GM19043 (cell line): ENCODE measurements around the gene RRP1.

Experiments
- ATAC-seq: cut with Tn5 transposase; IDR thresholded peaks from one replicate; pipeline ENCODE4 v1.9.1; 2021; ENCODE audit warnings: low read depth; ENCODE audit not compliant: unreplicated experiment

Gene RRP1

DNA sequence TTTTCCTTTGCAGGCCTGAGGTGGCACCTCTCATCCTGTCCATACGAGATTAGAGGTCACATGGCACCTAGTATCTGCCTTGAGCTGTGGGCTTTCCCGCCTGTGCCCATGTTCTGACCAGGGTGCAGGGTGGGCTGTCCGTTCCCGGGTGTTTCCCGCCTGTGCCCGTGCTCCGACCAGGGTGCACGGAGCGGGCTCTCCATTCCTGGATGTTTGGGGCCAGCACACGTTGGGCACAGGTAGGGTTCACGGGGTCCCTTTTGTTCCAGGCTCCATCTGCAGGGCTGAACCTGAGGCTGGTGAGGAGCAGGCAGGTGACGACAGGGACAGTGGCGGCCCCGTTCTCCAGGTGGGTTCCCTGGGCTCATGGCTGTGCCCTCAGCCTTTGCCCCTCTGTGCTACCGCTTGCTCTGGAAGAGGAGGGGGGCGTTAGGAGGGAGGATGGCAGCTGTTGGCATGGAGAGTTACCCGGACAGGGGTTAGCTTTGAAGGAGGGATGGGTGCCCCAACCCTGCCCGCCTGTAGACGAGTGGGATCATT, 10.0 kb downstream of the RRP1 start:
- ATAC-seq: no peak

DNA sequence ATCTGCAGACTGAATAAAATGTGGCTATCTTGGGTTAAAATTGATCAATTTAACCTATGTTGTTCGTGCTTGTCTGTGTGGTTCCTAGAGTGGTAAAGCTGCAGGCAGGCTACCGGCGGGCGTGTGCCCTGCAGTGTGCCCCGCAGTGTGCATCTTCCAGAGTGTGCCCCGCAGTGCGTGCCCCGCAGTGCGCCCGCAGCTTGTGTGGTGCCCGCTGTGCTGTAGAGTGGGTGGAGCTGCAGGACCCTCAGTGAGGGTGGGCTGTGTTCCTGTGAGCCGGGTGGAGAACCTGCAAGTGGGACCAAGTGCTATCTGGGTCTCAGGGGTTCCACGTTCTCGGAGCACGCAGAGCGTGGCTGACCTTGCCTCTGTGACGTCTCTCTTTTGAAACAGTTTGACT, 10.7 kb downstream of the RRP1 start:
- ATAC-seq: no peak

DNA sequence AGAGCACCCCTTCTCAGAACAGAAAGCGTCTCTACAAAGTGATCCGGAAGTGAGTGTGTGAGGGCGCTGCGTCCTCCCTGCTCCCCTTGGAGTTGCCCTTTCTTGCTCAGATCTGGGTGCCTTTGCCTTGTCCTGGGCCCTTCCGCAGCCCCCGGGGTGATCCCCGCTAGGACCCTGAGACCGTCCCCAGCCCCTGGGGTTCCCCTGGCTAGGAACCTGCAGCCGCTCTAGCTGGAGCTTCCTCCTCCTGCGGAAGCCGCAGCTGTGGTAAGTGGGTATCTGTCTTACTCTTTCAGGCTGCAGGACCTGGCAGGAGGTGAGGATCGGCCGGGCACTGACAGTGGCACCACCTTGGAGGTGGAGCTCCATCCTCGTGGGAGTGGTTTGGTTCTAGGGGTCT, 11.2 kb downstream of the RRP1 start:
- ATAC-seq: no peak

DNA sequence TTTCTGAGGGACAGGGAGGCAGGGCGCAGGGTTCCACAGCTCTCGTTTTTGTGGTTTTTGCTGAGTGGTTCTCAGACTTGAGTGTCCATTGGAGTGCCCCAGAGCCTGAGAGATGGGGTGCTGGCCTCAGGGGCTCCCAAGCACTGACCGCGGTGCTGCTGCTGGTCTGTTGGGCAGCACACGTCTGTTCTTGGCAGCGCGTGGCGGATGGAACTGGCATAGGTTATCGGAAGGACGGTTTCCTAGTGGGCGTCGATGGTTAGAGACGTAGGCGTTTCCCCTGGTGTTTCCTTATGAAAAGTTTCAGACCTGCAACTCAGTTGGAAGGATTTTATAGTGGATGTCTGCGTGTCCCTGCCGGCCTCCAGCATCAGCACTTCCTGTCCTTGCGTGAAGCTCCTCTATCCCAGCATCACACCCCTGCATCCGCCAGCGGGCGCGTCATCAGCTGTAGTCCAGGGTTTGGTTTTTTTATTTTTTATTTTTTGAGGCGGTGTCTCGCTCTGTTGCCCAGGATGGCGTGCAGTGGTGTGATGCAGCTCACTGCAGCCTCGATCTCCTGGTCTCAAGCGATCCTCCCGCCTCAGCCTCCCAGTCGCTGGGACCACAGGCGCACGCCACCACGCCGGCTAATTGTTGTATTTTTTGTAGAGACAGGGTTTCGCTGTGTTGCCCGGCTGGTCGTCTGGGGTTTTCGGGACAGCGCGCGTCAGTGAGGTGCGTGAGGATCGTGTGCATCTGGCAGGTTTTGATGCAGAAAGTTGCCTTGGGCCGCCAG, 11.8 kb downstream of the RRP1 start:
- no peak for ATAC-seq

DNA sequence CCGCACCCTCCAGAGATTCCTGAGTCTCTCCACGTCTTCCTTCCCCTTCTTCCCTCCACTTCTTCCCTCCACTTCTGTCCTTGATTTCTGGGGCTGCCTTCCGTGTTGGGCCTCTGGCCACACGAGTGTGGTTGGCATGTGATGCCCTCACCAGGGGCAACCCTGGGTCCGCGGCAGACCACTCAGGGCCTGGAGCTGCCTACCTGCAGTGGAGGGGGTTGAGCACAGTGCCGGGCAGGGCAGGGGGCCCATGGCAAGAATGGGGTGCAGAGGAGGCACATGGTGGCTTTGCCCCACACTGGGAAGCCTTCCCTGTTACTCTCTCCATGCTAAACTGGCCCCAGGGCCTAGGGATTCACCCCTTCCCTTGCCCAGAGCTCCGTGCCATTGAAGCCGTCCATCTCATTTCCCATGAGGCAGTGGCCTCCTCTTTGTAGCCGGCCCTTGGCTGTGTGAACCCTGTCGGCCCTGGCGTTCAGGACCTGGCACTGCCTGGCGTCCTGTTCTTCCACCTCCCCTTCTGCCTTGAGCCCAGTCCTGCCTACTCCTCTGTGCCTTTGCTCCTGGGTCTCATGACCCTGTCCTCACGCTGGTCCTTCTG, 13.4 kb downstream of the RRP1 start:
- no peak for ATAC-seq

DNA sequence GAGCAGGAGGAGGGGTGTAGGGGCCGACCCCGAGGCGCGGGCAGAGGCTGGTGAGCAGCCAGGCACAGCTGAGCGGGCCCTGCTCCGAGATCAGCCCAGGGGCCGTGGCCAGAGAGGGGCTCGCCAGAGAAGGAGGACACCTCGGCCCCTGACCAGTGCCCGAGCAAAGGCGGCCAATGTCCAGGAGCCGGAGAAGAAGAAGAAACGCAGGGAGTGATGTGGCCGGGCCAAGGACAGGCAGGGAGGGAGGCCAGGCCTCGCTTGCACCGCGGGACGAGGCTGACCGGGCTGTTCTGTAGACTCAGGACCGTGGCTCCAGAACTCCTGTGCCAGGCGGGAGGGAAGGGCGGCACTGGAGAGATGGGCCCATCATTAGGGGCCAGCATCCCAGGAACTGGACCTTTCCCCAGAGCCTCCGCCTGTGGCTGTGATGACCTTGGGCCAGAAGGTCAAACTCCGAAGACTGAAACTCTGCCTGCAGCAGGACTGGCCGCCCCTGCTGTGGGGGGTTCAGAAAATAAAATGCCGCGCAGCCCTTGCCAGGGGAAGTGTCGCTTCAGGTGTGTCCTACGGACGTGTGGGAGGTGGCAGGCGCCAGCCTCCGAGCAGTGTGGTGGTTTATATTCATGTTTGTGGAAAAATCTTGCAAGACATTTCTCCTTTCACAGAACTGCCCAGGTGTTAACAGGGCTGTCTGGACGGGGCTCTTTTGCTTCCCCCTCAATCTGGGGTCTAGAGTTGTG, 14.4 kb downstream of the RRP1 start:
- no peak for ATAC-seq

DNA sequence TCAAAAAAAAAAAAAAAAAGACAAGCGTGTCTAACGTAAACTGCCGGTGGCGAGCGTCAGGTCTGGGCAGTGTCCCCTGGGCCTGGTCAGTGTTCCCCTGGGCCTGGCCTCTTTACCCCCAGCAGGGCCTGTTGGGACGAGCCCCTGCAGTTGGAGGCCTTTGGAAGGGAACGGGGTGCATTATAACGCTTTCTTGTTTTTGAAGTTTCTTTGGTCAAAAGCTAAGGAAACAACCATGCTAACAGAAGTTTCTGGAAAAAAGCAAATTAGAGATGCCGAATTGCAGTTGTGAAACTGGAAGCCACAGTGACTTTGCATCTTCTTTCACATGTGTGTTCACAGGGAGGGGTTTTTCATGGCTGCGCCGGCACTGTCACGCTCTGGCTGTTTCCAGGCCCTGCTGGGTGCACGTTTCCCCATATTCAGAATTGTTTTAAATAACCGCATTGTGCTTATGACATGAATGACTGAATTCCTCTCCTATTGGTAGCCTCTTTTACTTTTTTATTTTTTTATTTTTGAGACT, 16.0 kb downstream of the RRP1 start:
- ATAC-seq: peak; percentile 87

DNA sequence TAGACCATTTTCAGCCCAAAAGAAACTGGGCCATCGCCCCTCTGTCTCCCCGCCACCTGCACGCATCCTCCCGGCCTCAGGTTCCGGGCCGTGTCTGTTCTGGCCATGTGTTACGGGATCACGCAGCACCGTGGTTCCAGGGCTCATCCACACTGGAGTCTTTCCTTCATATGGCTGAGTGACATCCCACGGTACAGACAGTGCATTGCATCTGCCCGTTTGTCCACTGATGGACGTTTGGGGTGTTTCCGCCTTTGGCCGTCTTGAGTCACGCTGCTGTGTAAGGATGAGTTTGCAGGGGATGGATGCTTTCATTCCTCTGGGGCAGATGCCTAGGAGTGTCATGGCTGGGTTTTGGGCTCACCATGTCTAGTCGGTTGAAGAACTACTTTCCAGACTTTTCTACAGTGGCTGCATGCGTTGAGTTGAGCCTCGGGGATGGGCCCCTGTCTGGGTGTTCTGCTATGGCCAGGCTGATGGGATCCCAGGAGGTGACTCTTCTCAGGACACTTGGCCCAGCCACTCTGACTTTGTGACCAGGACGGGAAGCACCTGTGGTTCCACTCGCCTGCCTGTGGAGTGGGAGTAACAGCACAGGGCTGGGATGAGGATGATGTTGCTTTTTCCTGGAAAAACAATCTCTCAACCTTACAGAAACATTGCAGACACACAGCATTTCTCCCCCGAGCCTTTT, 16.8 kb downstream of the RRP1 start:
- ATAC-seq: no peak

DNA sequence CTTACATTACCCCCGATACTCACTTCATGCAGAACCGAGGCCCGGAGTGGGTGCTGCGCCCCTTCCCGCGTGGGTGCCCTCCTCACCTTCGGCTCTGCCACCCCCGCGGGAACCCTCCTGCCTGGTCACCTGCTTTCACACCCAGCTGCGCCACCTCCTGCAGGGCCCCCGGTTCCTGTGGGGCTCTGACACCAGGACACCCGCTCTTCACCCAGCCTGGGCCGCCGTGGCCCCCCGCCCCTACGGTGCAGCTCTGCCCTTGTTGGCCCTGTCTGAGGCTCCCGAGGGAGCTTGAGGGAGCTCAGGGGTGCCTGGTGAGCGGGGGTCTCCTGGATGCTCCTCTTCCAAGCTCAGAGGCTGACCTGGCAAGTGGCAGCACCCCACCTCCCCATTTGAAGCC, 19.0 kb downstream of the RRP1 start:
- ATAC-seq: no peak

DNA sequence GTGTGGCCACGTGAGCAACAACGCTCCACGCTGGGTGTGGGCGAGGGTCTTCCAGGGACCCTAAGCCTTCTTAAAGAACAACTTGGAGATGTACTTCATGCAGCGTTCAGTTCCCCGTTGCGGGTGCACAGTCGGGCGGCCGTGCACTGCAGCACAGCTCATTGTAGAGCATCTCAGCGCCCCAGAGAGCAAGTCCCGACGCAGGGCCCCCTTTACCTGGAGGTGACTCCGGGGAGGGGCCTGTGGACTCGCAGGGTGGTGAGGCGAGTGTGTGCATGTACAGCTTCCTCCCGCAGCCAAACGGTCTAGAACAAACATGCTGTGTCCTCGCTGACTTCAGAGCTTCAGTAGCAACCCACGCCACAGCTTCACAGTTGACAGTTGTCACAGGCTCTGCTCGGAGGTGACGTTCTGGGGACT, 19.5 kb downstream of the RRP1 start:
- ATAC-seq: no peak

DNA sequence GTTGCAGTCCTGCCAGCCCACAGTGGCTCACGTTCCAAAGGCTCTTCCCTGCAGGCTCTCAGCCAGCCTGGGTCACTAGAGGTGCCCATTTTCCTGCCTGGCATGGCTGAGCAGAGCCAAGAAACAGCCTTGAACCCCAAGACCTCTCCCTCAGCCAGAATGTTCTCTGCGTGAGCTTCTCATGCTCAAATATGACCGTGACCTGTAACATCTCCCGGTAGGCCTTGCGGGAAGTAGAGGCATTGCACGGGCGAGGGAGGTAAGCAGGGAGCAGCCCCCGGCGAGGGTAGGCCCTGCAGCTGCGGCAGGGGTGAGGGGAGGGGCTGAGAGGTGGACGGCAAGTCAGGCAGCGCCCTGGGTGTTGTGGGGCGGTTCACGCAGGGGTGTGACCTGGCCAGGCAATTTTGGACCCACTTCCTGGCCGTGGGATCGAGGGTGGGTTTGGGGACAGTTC, 20.0 kb downstream of the RRP1 start:
- ATAC-seq: no peak

DNA sequence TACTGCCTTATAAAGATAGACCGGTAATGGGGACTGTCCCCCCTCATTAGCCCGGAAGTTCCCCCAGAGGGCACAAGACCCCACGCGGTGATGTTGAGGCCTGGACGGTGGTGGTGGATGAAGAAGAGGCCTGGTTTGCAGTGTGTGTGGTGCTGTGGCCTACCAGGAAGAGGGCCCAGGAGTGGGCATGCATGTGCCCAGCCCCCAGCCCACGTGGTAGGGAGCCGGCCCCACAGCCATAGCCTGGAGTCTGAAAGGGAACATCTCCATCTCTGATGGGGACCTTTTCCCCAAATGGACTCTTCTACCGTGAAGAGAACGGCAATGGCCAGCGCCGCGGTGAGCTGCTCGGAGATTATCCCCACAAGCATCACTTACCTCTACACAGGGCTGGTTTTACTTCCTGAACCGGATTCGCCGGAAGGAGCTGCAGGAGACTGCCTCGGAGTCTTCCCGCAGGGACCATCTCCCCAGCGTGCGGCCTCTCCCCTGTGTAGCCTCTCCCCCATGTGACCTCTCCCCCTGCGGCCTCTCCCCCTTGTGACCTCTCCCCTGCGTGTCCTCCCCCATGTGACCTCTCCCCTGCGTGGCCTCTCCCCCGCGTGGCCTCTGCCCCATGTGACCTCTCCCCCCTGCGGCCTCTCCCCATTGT, 20.6 kb downstream of the RRP1 start:
- ATAC-seq: no peak

DNA sequence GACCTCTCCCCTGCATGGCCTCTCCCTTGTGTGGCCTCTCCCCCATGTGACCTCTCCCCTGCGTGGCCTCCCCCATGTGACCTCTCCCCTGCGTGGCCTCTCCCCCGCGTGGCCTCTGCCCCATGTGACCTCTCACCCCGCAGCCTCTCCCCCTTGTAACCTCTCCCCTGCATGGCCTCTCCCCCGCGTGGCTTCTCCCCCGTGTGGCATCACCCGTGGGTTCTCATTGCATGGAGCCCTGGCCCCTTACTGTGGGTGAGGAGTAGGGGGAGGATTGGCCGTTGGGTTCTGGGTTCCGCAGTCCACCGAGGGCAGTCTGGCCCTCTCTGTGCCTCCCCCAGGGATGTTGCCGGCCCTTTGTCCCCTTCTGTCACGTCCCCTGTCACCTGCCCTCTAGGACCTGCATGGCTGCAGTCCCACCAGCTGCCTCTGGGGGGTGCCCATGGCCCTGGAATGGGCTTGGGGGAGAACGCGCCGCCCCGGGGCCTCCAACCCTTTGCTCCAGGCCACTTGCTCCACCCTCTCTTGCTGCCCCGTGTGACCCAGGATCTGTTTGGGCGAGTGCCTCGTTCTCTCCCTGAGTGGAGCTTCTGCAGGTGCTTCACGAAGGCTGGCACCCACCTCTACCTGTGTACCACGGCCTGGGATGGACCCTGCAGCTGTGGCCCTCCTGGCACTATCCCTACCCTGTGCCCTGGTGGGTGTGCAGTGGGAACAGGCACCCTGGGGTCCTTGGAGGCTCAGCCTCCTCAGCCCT, 21.3 kb downstream of the RRP1 start:
- ATAC-seq: peak; percentile 69

DNA sequence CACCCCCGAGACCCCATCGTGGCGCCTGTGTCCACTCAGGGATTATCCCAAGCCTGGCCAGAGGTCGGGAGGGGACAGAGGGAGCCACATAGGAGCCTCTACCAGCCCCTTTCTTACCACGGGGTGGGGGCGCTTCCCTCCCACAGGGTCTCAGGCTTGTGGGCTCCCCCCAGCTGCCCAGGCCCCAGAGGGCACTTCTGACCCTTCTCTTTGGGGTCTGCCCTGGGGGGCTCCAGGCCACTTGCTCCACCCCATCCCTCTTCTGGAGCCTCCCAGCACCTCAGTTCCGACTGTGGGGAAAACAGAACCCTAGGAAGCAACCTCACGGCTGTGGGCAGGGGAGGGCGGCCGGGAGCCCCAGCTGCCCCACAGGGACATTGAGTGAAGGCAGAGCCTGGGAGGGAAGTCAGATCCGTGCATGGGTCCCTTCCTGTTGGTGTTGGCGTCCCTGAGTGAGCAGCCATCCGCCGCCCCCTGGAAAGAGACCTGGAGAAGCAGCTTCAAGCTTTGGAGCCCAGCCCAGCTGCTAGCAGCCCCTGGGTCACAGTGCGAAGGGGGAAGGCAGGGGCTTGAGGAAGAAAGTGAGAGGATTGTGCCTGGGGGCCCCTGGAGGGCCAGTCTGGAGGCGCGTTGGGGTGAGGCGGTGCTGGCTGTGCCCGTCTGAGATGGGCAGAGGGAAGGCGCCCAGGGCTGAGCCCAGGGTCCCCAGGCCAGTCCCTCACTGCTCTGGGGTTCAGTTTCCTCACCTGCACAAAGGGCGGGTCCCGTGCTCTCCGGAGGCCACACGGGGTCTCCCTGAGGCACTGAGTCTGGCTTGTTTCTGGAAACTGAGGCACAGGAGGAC, 22.1 kb downstream of the RRP1 start:
- no peak for ATAC-seq

DNA sequence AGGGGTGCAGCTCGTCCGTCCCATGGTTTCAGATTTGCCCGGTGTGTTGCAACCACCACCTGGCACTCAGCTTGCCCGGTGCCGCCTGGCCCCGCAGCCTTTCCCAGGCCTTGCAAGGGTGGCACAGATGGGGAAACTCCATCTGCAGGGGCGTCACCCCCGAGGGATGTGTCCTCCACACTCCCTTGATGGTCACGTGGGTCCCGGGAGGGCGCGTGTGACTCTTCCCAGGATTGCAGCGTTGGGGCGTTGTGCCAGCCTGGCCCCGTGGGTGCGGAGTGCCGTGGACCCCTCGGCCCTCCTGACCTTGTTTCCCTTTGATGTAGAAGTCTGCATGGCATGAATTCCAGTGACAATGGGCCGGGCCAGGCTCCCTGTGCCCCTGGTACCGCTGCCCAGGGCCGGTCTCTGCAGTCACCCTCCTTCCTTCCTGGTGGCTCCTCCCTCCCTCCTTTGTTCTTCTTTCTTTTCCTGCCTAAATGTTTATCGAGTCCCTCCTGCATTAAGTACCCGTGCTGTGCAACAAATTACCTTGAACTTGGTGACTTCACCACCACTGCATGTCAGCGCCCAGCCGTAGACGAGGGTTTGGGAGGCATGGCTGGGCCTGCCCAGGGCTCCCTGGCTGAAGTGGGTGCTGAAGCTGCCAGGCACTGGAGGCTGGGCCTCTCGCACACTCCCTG, 22.9 kb downstream of the RRP1 start:
- no peak for ATAC-seq

DNA sequence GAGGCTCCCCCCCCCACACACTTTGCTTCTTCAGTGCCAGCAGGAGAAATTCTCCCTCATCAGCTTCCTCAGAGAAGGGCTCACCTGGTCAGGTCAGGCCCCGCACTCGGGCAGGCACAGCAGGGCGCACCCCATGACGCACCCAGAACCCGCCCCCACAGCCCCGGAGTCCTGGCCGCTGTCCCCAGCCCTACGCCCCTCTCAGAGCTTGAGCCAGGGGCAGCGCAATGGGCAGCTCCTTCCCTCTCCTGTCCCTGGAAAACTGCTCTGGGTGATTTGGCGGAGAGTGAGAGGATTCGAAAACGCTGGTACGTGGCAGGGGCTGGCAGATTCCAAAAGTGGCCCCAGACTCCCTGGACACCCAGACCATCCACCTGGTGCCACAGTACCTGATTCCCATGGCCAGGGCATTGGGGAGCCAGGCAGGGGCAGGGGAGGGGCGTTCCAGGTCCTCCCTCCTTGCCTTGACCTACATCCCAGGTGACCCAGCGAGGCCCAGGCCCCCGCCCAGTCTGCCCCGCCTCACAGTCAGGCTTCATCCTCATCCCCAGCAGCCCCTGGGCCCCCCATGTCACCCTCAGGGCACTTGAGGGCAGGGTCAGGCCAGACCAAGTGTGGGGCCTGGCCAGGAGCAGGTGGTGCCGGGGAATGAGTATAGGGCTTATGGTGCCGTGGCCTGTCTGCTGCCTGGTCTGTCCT, 23.7 kb downstream of the RRP1 start:
- ATAC-seq: no peak

DNA sequence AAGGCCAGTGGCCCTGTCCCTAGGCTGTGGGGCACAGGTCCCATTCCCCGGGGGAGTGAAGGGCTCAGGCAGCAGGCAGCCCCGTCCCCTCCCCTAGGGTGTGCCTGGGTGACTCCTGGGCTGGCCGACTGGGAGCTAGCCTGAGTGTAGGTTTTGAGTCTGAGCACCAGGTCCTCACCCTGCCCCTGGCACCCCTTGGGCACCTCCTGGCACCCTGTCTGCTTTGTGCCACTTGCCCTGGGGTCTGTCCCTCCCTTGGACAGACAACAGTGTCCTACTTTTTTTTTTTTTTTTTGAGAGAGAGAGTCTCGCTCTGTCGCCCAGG, 24.2 kb downstream of the RRP1 start:
- no peak for ATAC-seq
